GM21529 (cell line): ENCODE data around the gene GPN2.

Experiments
- ATAC-seq: cut with Tn5 transposase; IDR thresholded peaks from one replicate; pipeline ENCODE4 v1.9.1; 2021; ENCODE audit not compliant: unreplicated experiment

The GPN2 gene

DNA sequence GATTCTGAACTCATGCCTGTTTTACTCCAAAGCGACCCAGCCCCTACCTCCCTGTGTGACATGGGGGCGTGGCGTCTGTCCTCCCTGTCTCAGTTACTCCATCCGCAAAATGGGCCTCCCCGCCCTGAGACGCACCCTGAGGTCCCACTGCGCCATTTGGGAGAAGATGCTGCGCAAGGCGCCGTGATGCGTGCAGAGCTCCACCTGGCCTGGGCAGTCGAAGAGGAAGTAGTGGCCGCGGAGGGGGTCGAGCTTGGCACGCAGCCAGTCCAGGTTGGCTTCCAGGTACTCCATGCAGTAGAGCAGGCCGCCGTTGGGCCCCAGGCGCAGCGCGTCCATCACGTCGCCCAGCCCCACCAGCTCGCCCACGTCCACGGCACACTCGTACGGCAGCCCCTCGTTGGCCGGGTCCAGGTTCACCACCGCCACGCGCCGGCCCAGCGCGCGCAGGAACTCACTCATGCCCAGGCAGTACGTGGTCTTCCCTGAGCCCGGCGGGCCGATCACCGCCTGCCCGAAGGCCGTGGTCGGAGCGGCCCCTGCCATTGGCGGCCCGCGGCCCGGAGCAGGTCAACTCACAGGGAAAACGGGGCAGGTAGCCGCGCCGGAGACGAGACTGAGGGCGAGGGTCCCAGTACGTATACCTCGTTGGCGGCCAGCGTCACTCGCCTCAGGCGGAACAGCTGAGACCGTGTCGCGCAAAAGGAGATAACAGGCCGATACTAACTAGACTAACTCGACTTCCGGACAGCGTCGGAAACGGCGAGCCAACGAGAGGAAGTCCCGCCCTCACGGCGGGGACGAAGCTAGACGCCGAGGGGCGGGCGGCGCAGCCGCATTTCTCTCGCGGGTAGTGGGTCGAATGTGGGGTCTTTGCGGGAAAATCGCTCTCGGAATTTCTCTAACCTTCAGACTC lies at the start of gene GPN2:
Gene GPN2 (minus strand): TSS at position 733 of the 916 bp plus-strand sequence. CDS start 187 bp downstream, at position 546.
- peak; percentile 90 for ATAC-seq

DNA sequence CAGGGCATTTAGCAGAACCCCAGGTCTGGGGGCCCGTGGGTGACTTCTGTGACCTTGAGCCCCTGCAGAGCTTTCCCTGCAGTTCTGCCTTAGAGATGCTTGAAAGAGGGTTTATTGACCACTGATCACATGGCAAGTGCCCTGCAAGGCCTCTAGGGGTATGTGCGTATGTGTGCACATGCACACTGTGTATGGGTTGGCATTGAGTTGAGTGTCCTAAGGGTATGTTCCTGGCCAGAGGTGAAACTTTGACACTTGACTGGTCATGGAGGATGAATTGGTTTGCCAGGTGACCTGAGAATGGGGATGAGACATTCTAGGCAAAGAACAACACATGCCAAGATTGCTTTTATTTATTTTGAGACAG lies 48.6 kb upstream of the GPN2 start:
- no peak for ATAC-seq

DNA sequence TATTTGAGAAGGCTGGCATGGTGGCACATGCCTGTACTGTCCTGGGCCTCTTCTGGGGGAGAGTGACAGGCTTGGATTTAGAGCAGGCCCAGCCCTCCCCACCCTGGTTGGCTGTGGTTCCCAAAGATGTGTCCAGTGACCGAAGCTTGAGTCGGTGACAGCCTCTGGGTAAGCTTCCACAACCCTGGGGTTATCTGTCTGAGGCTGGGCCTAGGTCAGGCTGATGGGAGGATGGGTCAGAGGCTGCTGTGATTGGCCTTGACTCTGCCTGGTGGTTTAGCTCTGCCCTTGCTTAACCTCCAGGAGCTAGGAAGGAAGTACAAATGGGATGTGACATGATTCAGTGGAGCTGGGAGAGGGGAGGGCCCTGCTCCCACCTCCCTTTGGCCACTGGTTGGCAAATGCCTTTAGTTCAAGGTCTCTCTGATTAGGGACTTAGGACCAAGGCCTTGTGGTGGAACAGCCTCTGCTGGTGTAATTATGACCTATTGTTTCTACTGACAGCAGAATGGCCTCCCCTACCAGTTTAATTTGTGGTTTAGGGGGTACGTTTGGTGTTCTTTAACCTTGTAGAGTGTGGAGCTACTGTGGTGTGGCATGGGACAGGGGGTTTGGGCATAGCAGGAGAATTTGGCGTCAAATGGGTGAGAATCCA lies 48.0 kb upstream of the GPN2 start:
- no peak for ATAC-seq

DNA sequence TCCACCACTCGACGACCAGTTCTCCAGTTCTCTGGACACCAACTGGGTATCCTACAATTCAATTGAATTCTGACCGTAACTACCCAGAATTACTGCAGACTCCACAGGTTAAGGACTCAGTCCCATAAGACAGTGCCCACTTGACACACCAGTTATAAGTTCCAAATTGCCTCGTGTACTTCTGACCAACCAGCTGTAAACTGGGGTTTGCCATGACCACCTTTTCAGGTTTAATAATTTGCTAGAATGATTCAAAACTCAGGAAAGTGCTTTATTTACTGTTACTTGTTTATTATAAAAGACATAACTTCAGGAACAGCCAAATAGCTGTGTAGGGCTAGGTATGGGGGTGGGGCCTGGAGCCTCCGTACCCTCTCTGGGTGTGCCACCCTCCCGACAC lies 46.7 kb upstream of the GPN2 start:
- no peak for ATAC-seq

DNA sequence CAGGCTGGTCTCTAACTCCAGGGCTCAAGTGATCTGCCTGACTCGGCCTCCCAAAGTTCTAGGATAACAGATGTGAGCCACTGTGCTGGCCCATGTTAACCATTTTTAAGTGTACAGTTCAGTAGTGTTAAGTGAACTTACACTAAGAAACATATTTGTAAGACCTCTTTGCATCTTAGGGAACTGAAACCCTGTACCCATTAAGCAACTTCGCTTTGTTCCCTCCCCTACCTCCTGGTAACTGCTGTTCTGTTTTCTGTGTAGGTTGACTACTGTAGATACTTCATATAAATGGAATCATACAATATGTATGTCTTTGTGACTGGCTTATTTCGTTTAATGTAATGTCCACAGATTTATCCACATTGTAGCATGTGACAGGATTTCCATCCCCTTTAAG lies 42.4 kb upstream of the GPN2 start:
- no peak for ATAC-seq

DNA sequence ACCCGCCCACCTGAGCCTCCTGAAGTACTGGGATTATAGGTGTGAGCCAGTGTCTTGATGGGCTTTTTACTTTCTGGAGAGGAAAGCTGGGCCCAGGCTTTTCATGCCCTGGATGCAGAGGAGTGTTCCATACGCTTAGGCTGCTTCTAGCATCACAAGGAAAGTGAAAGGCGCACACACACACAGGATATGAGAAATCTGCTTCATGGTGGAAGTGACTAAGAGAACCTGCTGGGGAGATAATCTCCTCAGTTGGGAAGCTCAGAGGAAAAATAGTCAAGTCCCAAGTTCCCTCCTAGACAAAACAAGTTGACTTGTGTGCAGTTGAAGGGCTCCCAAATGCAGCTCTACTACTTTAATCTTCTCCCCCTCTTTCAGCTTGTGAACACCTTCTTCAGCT lies 33.6 kb upstream of the GPN2 start:
- no peak for ATAC-seq

DNA sequence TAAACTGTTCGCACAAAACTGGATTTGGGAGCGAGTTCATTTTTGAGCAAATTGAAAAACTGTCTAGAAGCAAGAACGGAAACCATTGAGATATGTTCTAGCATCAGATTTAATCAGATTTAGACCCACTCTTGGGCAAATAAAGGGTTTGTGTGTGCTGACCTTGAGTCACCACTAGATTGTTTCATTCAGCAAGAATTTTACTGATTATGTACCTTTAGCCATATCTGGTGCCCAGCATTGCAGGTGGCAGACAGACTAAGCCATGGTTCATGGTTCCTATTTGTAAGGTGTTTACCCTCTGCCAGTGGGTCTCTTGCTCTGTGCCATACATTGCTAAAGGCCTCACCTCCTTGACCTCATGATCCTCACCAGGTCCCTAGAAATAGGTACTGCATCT lies 32.8 kb upstream of the GPN2 start:
- no peak for ATAC-seq

DNA sequence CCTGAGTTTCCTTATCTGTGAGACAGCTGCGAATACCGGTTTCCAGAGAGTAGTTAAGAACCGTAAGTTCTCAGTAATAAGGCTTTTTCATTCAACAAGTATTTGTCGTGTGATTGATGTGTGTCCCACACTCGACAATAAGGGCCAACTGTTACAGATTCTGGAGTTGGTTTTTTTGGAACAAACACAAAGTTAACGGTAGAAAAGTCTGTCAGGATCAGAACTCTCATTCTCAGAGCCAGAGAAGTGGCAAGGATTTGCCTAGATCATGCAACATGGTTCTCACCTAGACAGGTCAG lies 32.3 kb upstream of the GPN2 start:
- no peak for ATAC-seq

DNA sequence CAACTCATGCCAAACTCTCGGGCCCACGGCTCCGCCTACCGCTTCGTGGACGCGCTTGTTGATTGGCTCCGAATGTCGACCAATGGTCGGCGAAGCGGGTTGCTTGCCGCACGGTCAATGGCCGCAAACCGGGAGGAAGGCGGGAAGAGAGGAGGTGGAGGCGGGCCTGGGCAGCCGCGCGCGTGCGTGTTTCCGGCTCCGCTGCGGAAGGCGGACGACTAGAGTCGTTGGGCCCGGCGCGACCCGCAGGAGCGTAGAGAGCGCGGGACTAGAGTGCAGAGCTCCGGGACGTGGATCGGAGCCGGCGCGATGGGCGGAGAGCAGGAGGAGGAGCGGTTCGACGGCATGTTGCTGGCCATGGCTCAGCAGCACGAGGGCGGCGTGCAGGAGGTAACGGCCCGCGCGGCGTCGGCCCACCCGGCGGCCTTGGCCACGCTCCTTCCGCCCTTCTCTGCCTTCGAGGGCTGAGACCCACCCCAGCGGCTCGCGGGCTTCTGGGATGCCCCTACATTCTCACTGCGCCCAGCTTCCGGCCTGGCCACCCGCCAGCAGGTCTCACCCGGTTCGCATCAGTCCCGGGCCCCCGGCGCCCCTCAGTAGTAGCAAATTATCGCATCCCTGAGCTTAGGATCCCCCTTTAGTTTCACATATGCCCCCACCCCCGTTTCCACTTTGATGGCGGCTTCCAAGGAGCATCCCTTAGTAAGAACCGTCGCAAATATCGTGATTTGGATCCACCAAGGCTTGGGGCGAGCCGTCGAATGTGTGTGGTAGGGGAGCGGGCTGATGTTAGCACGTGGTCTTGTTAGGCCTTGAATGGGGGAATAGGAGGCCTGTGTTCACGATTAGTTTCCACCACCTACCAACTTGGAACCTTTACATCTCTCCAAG lies 31.7 kb upstream of the GPN2 start, which contains the start of gene NUDC:
Gene NUDC (plus strand): TSS at position 204 of the 891 bp plus-strand sequence. CDS start 106 bp downstream, at position 310.
- peak; percentile 97 for ATAC-seq

DNA sequence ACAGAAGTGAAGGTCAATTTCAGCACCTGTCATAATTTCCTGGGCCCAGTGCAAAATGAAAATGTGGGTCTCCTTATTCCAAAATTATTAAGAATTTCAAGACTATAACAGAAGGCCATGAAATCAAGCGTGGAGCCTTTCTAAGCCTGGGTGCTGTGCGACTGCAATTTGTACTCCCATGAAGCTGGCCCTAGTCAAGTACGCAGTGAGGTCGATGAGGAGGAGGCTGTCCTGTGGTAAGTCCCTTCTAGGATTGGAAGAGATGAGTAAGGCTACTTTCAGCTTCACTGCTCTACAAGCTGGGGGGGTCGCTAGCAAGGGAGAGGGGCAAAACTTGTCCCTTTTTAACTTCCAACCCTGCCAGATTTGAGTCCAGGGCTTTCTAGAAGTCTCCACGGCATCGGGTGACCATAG lies 31.1 kb upstream of the GPN2 start:
- ATAC-seq: no peak

DNA sequence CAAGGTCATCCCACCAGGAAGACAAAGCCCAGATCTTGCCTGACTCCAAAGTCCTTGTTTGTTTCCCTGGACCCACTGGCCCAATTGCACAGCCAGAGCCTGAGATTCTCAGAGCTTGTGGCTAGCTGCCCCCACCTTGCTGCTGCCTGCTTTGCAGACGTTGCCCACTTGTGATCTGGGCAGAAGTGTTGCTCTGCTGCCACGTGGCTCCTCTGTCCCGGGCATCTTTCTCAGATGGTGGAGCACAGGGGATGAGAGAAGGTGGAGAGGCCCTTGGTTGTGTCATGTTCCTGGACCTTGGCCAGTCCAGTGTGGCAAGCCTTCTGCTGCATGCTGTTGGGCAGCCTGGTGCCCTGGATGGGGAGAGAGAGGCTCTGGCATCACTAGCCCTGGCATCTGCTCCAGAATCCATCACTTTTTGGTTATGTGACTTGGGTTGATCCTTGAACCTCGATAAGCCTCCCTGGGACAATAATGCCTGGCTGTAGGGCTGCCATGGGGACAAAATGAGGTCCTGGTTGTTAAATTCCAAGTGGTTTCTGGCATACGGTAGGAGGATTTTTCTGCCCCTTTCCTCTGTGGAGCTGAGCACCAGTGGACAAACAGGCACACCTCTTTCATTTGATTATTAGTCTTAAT lies 25.2 kb upstream of the GPN2 start:
- ATAC-seq: no peak

DNA sequence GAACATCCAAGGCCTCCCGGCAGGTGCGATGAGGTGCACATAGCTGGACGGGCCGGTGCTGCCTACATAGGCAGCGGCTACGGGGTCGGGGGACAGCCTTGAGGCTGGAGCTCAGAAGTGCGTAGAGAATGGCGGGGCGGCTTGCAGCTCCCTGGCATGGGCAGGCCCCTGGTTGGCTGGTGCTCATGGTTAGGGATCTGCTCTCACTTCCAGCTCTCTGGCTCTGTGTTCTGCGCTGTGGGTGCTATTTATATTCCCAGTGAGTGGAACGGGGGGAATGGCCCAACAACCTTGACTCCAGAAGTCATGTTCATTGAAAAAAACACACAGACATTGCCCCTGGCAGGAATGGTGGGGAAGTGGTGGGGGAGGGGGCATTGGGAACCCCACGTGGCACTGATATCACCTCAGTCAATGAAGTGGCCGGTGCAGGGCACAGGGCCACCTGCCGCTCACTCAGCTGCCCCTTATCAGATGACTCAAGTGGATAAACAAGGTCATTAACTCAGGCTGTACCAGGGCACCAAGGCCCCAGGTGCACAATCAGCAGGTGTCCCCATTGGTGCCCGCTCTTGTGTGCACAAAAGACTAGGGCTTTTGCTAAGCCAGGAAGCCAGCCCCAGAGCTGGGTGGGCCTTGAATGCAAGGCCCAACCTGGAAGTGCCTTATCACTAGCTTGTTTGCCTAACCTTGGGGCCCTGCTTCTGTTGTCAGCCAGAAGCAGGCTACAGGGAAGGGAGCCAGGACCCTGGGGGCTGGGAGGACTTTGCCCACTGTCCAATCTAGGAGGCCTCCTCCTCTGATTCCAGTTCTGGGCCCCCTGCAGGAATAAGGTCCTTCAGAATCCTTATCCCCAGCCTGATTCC lies 23.9 kb upstream of the GPN2 start, which contains the start of gene NR0B2:
Gene NR0B2 (minus strand): TSS at position 222 of the 866 bp plus-strand sequence. CDS start 35 bp downstream, at position 187.
- ATAC-seq: no peak

DNA sequence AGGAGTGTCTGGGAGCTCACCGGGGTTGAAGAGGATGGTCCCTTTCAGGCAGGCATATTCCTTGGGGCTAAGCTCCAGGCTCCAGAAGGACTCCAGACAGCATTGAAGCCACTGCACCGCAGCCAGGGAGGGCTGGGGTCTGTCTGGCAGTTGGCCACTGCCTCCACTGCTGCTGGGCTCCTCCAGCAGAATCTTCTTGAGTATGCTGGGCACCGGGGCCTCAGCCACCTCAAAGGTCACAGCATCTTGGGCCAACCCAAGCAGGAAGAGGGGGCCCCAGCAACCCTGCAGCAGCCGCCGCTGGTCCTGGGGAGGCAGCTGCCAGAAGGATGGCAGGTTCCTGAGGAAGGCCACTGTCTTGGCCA lies 23.3 kb upstream of the GPN2 start:
- no peak for ATAC-seq

DNA sequence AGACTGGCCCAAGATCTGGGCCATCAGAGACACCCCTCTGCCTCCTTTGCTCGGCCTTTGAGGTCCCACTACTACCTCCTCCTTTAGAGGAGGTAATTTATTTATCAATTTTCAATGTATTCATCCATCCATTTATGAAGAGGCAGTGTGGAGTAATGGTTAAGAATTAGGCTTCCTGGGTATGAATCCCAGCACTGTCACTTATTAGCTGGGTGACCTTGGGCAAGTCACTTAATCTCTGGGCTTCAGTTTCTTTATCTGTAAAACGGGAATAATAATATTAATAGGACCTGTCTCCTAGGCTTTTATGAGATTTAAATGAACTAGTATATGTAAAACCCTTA lies 22.0 kb upstream of the GPN2 start:
- no peak for ATAC-seq

DNA sequence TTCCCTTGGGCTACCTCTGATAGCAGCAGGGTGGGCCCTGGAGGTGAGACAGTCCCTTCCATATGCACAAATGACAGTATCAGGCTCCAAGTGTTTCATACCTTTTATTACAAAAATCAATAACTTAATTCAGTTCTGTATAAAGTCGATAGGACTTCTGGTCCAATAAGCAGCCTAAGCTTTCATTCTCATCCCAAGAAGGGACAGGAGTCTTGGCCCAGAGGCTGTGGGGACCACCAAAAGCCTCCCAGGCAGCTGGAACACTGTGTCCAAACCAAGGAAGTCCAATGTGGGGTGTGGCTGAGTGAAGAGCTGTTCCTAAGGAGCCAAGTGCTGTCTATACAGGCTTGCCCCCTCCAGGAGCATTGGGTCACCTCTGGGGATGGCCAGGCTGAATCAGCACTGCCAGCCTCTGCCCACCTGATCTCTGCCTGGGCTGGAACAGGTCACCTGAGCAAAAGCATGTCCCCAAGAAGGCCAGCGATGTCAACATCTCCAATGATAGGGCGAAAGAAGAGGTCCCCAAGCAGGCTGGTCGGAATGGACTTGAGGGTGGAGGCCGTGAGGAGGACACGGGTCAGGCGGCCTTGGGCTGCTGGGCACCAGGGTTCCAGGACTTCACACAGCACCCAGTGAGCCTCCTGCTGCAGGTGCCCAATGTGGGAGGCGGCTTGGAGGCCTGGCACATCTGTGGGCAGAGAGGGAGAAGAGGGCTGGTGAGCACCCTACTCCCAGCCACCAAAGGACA lies 21.5 kb upstream of the GPN2 start:
- no peak for ATAC-seq

DNA sequence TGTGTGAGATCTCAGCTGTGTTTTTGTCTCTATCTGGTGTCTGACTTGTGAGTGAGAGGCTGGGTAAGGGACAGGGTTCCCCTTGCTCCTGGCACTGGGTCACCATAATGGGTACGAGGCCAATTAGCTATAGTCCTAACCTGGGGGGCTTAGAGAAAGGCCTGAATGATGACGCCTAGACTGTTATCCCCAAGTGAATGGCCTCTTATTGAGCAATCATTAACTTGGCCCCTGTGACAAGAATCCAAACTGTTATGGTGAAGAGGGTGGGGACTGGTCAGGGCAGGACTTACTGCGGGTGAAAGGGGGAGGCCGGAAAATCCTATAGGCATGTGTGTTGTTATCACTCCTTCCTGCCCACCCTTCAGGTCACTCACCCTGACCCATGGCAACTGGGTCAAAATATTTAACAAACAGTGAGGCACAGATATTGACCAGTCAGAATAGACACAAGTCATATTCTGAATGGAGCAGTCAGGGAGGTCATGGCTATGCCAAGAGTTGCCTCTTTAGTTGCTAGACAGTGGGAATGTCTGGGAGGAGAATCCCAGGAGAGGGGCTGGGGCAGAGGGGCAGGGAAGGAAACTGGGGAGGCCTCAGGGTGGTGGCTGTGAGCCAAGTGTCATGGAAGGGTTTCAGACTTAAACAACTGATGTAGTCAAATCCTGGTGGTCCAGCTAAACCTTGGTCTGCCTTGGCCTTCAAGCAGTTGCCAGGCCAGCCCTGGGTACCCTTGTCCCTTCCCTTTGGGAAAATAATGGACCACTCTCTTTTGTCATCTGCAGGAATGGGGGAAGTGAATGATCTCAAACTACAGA lies 20.5 kb upstream of the GPN2 start:
- ATAC-seq: no peak

DNA sequence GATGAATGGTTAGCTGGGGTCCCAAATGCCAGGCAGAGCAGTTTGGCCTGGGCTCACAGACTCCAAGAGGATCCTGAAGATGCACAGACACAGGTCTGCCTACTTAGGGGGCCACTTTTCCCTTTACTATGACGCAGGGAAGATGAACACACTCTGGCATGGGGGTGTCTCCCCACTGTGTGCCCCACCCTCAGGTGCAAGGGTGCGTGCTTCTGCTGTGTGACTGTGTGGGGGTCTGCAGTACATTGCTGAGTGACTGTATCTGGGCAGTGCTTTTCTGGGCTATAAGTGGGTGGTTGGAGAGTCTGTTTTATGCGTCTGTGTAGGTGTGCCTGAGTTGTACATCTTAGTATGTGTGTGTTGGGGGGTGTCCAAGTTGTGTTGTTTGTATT lies 19.9 kb upstream of the GPN2 start:
- no peak for ATAC-seq

DNA sequence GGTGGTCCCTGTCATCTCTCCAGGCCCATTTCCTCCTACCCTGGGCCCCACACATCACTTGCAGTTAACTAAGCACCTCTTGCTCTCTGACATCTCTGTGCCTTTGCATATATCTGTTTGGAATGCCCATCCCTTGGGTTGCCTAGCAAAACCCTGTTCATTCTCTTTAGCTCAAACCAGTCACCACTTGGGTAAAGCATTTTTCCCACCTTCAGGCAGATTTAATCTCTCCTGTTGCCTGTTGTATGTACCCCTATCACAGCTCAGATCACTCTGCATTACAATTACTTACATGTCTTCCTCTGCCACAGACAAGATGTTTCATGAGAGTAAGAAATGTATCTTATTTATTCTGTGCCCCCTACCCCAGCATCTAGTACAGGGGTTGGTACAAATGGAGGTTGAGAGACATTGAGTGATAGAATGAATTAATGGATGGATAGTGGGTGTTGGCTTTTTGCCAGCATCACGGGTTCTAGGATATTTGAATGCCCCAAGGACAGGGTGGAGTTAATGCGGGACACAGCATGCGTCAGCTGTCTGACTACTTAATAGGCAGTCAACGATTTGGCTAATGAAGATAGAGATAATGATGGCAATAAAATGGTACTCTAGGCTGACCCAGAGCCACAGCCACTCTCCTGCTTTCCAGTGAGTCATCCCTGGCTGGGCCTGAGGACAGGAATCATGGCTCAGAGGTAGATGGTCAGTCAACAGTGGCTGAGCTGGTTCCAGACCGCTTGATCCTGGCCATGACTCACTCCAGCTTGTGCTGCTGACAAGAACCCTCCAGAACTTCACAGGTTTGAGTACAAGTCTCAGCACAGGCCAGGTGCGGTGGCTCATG lies 17.2 kb upstream of the GPN2 start:
- no peak for ATAC-seq
